Endothelial cell of umbilical vein (primary cell): ENCODE results near the gene MEI4. TPM values are rescaled to one million over a fixed set of nuclear protein-coding genes. Genes with fewer than 3 reads are reported as not detected.

Experiments
- BruUV-seq: library from RNA; stranded (reverse); fragments of 400-500 nt; replicated peaks from 2 replicates; lab custom pipeline; 2021; lab: Mats Ljungman, UMichigan
- CTCF ChIA-PET: fragments of 300-600, 350-600 bp; sonication (Branson Sonifier 250); formaldehyde crosslinking; loops from one replicate; lab custom pipeline; 2021; ENCODE audit warnings: antibody characterized with exemption, inconsistent platforms; lab: Charles Lee
- POLR2A ChIA-PET: fragments of 300-600, 350-600 bp; sonication (Branson Sonifier 250); formaldehyde crosslinking; loops from one replicate; lab custom pipeline; 2021; ENCODE audit warnings: antibody characterized with exemption, inconsistent platforms; lab: Charles Lee
- DNase-seq: peaks from one replicate; pipeline ENCODE4 v3.0.0-alpha.2; 2011; ENCODE audit warnings: low read depth, low spot score
- FAIRE-seq: peaks from 2 replicates; lab custom pipeline; 2011; peaks lifted over from hg19 to GRCh38; lab: Jason Lieb, UNC
- H2AFZ ChIP-seq: 2 replicates; pipeline ENCODE4 v1.6.0; 2012; ENCODE audit warnings: low read depth, low read length, control low read depth, inconsistent platforms
- H3K27ac ChIP-seq: 2 replicates; pipeline ENCODE4 v1.5.1; 2011; ENCODE audit warnings: low read depth, mild to moderate bottlenecking, control low read depth, low read length, moderate library complexity; ENCODE audit not compliant: insufficient read depth
- H3K27me3 ChIP-seq, 2 experiments: 2 replicates each; pipeline versions ENCODE4 v1.6.0 to v1.6.1; 2011; ENCODE audit warnings: low read length in 2 of 2, mixed read lengths in 1 of 2; ENCODE audit not compliant: control insufficient read depth in 2 of 2, insufficient read depth in 2 of 2
- H3K36me3 ChIP-seq, 2 experiments: 2 replicates in 1 of 2; 3 replicates in 1 of 2; pipeline ENCODE4 v1.5.1; 2011; ENCODE audit warnings: low read length in 2 of 2, mild to moderate bottlenecking in 1 of 2, moderate library complexity in 1 of 2; ENCODE audit not compliant: control insufficient read depth in 2 of 2, insufficient read depth in 2 of 2; ENCODE audit errors: extremely low read depth in 1 of 2
- H3K4me1 ChIP-seq: 3 replicates; pipeline ENCODE4 v1.5.1; 2011; ENCODE audit warnings: mild to moderate bottlenecking, low read length; ENCODE audit not compliant: control insufficient read depth, insufficient read depth; ENCODE audit errors: extremely low read depth
- H3K4me2 ChIP-seq: 2 replicates; pipeline ENCODE4 v1.6.1; 2011; ENCODE audit warnings: low read length, control low read depth, mixed read lengths; ENCODE audit not compliant: insufficient read depth
- H3K4me3 ChIP-seq, 3 experiments: fragments of 200-600 bp in 1 of 3; sonication (generic), shearing (Covaris generic) in 1 of 3; replicated peaks in 1 of 3; 2 replicates each; pipeline ENCODE4 v1.5.1; 2011 to 2016; ENCODE audit warnings: control low read depth in 3 of 3, low read length in 3 of 3, mild to moderate bottlenecking in 2 of 3, inconsistent platforms in 1 of 3, low read depth in 1 of 3, moderate library complexity in 1 of 3; ENCODE audit not compliant: insufficient read depth in 1 of 3
- H3K79me2 ChIP-seq: 2 replicates; pipeline ENCODE4 v1.6.0; 2012; ENCODE audit warnings: low read length, inconsistent platforms; ENCODE audit not compliant: control insufficient read depth, insufficient read depth
- H3K9ac ChIP-seq: replicated peaks from 2 replicates; pipeline ENCODE3; 2011; ENCODE audit warnings: low read length, control low read depth; ENCODE audit not compliant: insufficient read depth; ENCODE audit errors: extremely low read depth
- H3K9me1 ChIP-seq: replicated peaks from 3 replicates; pipeline ENCODE4 v1.6.0; 2011; ENCODE audit warnings: mild to moderate bottlenecking, low read length; ENCODE audit not compliant: control insufficient read depth, insufficient read depth; ENCODE audit errors: extremely low read depth
- H3K9me3 ChIP-seq: replicated peaks from 2 replicates; pipeline ENCODE4 v1.5.1; 2012; ENCODE audit warnings: low read length, inconsistent platforms; ENCODE audit not compliant: control insufficient read depth, insufficient read depth
- H4K20me1 ChIP-seq: replicated peaks from 2 replicates; pipeline ENCODE3; 2011; ENCODE audit warnings: mild to moderate bottlenecking, low read length; ENCODE audit not compliant: control insufficient read depth, insufficient read depth; ENCODE audit errors: extremely low read depth
- CTCF ChIP-seq, 2 donors: IDR thresholded peaks; 1 replicate in 1 of 2; 2 replicates in 1 of 2; pipeline ENCODE4 v1.5.1; 2011; ENCODE audit warnings: low read length in 2 of 2, mild to moderate bottlenecking in 2 of 2, moderate library complexity in 2 of 2, control low read depth in 1 of 2, inconsistent platforms in 1 of 2, low read depth in 1 of 2; ENCODE audit not compliant: insufficient read depth in 1 of 2; ENCODE audit errors: extremely low read depth in 1 of 2
- EZH2 ChIP-seq: IDR thresholded peaks from 2 replicates; pipeline ENCODE4 v1.6.1; 2012; ENCODE audit warnings: borderline replicate concordance, low read depth, mild to moderate bottlenecking, moderate library complexity, low read length, inconsistent platforms; ENCODE audit not compliant: severe bottlenecking
- FOS ChIP-seq: IDR thresholded peaks from 2 replicates; pipeline ENCODE4 v1.6.1; 2011; ENCODE audit warnings: mild to moderate bottlenecking, low read length, moderate library complexity, borderline replicate concordance; ENCODE audit not compliant: insufficient read depth
- GATA2 ChIP-seq: IDR thresholded peaks from 2 replicates; pipeline ENCODE4 v1.7.0; 2011; ENCODE audit warnings: low read depth, mild to moderate bottlenecking, moderate library complexity, mixed read lengths, low read length; ENCODE audit not compliant: insufficient read length, insufficient read depth
- JUN ChIP-seq: IDR thresholded peaks from 2 replicates; pipeline ENCODE4 v1.6.1; 2011; ENCODE audit warnings: borderline replicate concordance, low read depth; ENCODE audit not compliant: insufficient read length, insufficient read depth
- MYC ChIP-seq: IDR thresholded peaks from one replicate; pipeline ENCODE4 v1.6.1; 2011; ENCODE audit warnings: mild to moderate bottlenecking, low read depth, low read length
- POLR2A ChIP-seq: IDR thresholded peaks from 2 replicates; pipeline ENCODE4 v1.6.1; 2012; ENCODE audit warnings: low read depth, mild to moderate bottlenecking, control low read depth, low read length
- POLR2AphosphoS5 ChIP-seq: IDR thresholded peaks from 2 replicates; pipeline ENCODE4 v1.6.1; 2012; ENCODE audit warnings: low read depth, mild to moderate bottlenecking, control low read depth, low read length, moderate library complexity; ENCODE audit not compliant: insufficient read depth
- dilution Hi-C: fragments of 300-500 bp; cut with MboI; formaldehyde crosslinking; loops from one replicate; pipeline ENCODE4 v1.15.0; 2019; ENCODE audit warnings: low sequenced_read_pairs; ENCODE audit not compliant: extremely low pct_ligation_motif_present
- intact Hi-C: fragments of 100-400 bp; cut with micrococcal nuclease; formaldehyde crosslinking; loops from one replicate; pipeline ENCODE4 v1.10.0; 2022
- polyA plus RNA-seq, 4 experiments: library from polyadenylated mRNA; depleted of rRNA in 3 of 4; stranded (reverse) in 3 of 4; unstranded in 1 of 4; fragments of >200 nt; gene quantifications; 2 replicates each; pipeline versions ENCODE4 v1.2.1 to v1.2.3, GENCODE V29; 2011 to 2012; ENCODE audit warnings: missing spikeins in 1 of 4
- total RNA-seq: library from RNA; stranded (reverse); gene quantifications from 2 replicates; pipeline ENCODE4 v1.2.3, GENCODE V29; 2021
- TF ChIP-seq, protein P1 (sequence below): IDR thresholded peaks from 2 replicates; pipeline ENCODE4 v1.6.1; 2011; ENCODE audit not compliant: insufficient read depth, insufficient read length

Gene MEI4
- total and polyA plus RNA-seq, 2 donors (not counting 3 experiments of a cell fraction or from before 2014, with no cell fraction given): not detected

GRCh38 chr6:77972334-77972733 lies 319.5 kb downstream of the MEI4 start:
- Histone ChIP-seq H3K4me2 (no peak overlapping the region), H3K4me3 (no peak overlapping the region), H4K20me1 (no peaks in the 10 kb centered on the region), H3K9me1 (no peaks in the 10 kb centered on the region), H3K36me3 (no peaks in the 10 kb centered on the region), H3K79me2 (no peaks in the 10 kb centered on the region), H2AFZ (no peak overlapping the region), H3K9ac (no peak overlapping the region), H3K27ac (no peak overlapping the region), H3K4me1 (no peaks in the 10 kb centered on the region), H3K27me3 (no peaks in the 10 kb centered on the region), H3K9me3 (no peaks in the 10 kb centered on the region)
- intact Hi-C loops (no loop called here), dilution Hi-C loops (no loop called here)
- ChIA-PET CTCF (interaction anchor here (1.3 kb wide), 1 partner anchor 11 kb away, joined by 3 read pairs; no protein-coding TSS in a partner anchor), POLR2A (no interaction called here)
- DNase-seq (no peak), FAIRE-seq (no peak)
- BruUV-seq: no TSS peak
- TF ChIP-seq, protein P1, sequence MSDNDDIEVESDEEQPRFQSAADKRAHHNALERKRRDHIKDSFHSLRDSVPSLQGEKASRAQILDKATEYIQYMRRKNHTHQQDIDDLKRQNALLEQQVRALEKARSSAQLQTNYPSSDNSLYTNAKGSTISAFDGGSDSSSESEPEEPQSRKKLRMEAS: no peak
- TF ChIP-seq EZH2 (no peak), MYC (no peak), POLR2AphosphoS5 (no peak), POLR2A (no peak), FOS (no peak), JUN (no peak), GATA2 (no peak), CTCF (IDR thresholded peaks at IDR 0.05; ENCODE audit: extremely low read depth in 1 of 2, insufficient read depth in 1 of 2, low read depth in 1 of 2, low read length in 2 of 2) (no peak)

Other genes with a start within 250 kb of the MEI4 start
- gene HTR1B, start 189.5 kb upstream of the MEI4 start, total RNA-seq: 54.7 and 57.5 TPM in 2 replicates
- 66.3 and 68.7 TPM in 2 replicates for gene HTR1B, start 189.5 kb upstream of the MEI4 start, polyA plus RNA-seq